H1 (cell line): ENCODE measurements around the gene TGFBR1. TPM values are rescaled to one million over a fixed set of nuclear protein-coding genes. Genes with fewer than 3 reads are reported as not detected.

Experiments
- ATF2 ChIP-seq: IDR thresholded peaks from 2 replicates; pipeline ENCODE4 v1.6.1; 2012; ENCODE audit warnings: low read length, inconsistent platforms
- BRCA1 ChIP-seq: IDR thresholded peaks from 2 replicates; pipeline ENCODE4 v1.6.1; 2012; ENCODE audit warnings: low read depth, low read length, improper control_type of control experiment
- GTF2F1 ChIP-seq: IDR thresholded peaks from 2 replicates; pipeline ENCODE4 v1.6.1; 2012; ENCODE audit warnings: low read depth, low read length, improper control_type of control experiment, borderline replicate concordance
- JUN ChIP-seq: IDR thresholded peaks from 2 replicates; pipeline ENCODE4 v1.6.1; 2011; ENCODE audit warnings: low read depth, mild to moderate bottlenecking, improper control_type of control experiment, low read length
- KDM4A ChIP-seq: IDR thresholded peaks from one replicate; pipeline ENCODE4 v1.7.1; 2012; ENCODE audit warnings: low read depth, mild to moderate bottlenecking, moderate library complexity, low read length, inconsistent platforms; ENCODE audit not compliant: severe bottlenecking
- polyA plus RNA-seq, 7 experiments: library from polyadenylated mRNA; depleted of rRNA in 3 of 7; stranded (reverse) in 5 of 7; unstranded in 2 of 7; fragments of >200 nt in 5 of 7; fragments of 200-250 nt in 2 of 7; gene quantifications; 1 replicate in 5 of 7; 2 replicates in 1 of 7; 4 replicates in 1 of 7; pipeline versions ENCODE4 v1.2.1 to v1.2.3, GENCODE V29; 2011 to 2013; ENCODE audit warnings: missing spikeins in 2 of 7, mixed read lengths in 2 of 7
- total RNA-seq: library from RNA; stranded (reverse); fragmentation: NEBNext Ultra II Directional; extraction: Animal tissue kit (Norgen Biotek cat#: 25700); gene quantifications from 2 replicates; pipeline ENCODE4 v1.2.1, GENCODE V29; 2021

The TGFBR1 gene
- total and polyA plus RNA-seq, 2 of the 8 experiments (the other 6 are each of a cell fraction or from before 2014, with no cell fraction given): 16.8 to 52.4 TPM

GRCh38 chr9:99180199-99180598, 75.3 kb downstream of the TGFBR1 start (continued):
- no peak for TF ChIP-seq JUN
- no peak for TF ChIP-seq ATF2
- TF ChIP-seq KDM4A: no peak
- TF ChIP-seq GTF2F1: no peak
- TF ChIP-seq BRCA1: no peak
